Panc1 (cell line): Measurements from ENCODE around the gene TWSG1. TPM values are rescaled to one million over a fixed set of nuclear protein-coding genes. Genes with fewer than 3 reads are reported as not detected.

ENCODE experiments used
- ATAC-seq: fragments of 200-7000 bp; cut with Tn5 transposase; 2 replicates; pipeline ENCODE4 v1.9.1; 2020; ENCODE audit warnings: mild to moderate bottlenecking, moderate library complexity
- BruUV-seq: library from RNA; stranded (reverse); fragments of 400-500 nt; replicated peaks from 2 replicates; lab custom pipeline; 2021; lab: Mats Ljungman, UMichigan
- CTCF ChIA-PET: fragments of 300-600 bp; sonication (Branson Sonifier 250); formaldehyde crosslinking; loops from one replicate; lab custom pipeline; 2022; ENCODE audit warnings: antibody characterized with exemption; lab: Charles Lee
- POLR2A ChIA-PET: fragments of 300-600 bp; sonication (Branson Sonifier 250); formaldehyde crosslinking; loops from one replicate; lab custom pipeline; 2022; ENCODE audit warnings: antibody characterized with exemption; lab: Charles Lee
- DNase-seq: peaks from one replicate; pipeline ENCODE4 v3.0.0-alpha.2; 2010; ENCODE audit warnings: low read depth, low spot score
- H3K27ac ChIP-seq: 2 replicates; pipeline ENCODE4 v1.5.1; 2011; ENCODE audit warnings: mild to moderate bottlenecking, low read length, inconsistent platforms
- H3K27me3 ChIP-seq: fragments of 200-500 bp; sonication (Bioruptor generic); 2 replicates; pipeline ENCODE4 v1.6.0; 2014; ENCODE audit warnings: low read length, inconsistent platforms; ENCODE audit not compliant: control insufficient read depth, insufficient read depth
- H3K36me3 ChIP-seq: fragments of 200-500 bp; sonication (Bioruptor generic); 2 replicates; pipeline ENCODE4 v1.5.1; 2014; ENCODE audit warnings: inconsistent platforms, mild to moderate bottlenecking, low read length, moderate library complexity; ENCODE audit not compliant: control insufficient read depth, insufficient read depth
- H3K4me1 ChIP-seq: 2 replicates; pipeline ENCODE4 v1.5.1; 2011; ENCODE audit warnings: inconsistent platforms, mild to moderate bottlenecking, low read length, moderate library complexity; ENCODE audit not compliant: control insufficient read depth, insufficient read depth
- H3K4me3 ChIP-seq, 2 experiments: 2 replicates each; pipeline ENCODE4 v1.5.1; 2011 to 2012; ENCODE audit warnings: low read depth in 2 of 2, low read length in 2 of 2, mild to moderate bottlenecking in 2 of 2, inconsistent platforms in 1 of 2, moderate library complexity in 1 of 2
- H3K9me3 ChIP-seq: fragments of 200-500 bp; sonication (Bioruptor generic); 2 replicates; pipeline ENCODE4 v1.5.1; 2014; ENCODE audit warnings: low read depth, mild to moderate bottlenecking, inconsistent platforms, low read length, moderate library complexity; ENCODE audit not compliant: control insufficient read depth, insufficient read depth
- POLR2AphosphoS5 ChIP-seq: IDR thresholded peaks from 2 replicates; pipeline ENCODE4 v1.6.1; 2012; ENCODE audit warnings: mild to moderate bottlenecking, low read depth, low read length, moderate library complexity
- REST ChIP-seq, 2 experiments: IDR thresholded peaks; 2 replicates each; pipeline ENCODE4 v1.6.1; 2011 to 2012; ENCODE audit warnings: low read depth in 2 of 2, control low read depth in 1 of 2, low read length in 1 of 2, mild to moderate bottlenecking in 1 of 2, moderate library complexity in 1 of 2; ENCODE audit not compliant: insufficient read depth in 1 of 2
- SIN3A ChIP-seq: IDR thresholded peaks from 2 replicates; pipeline ENCODE4 v1.6.1; 2012; ENCODE audit warnings: low read depth, mild to moderate bottlenecking, low read length, moderate library complexity, borderline replicate concordance; ENCODE audit not compliant: insufficient read depth
- TCF7L2 ChIP-seq: IDR thresholded peaks from 2 replicates; pipeline ENCODE4 v1.6.1; 2011; ENCODE audit warnings: mild to moderate bottlenecking, low read depth, low read length, inconsistent platforms
- in situ Hi-C: cut with HindIII; loops from 2 replicates; pipeline ENCODE4 v1.10.0; 2016; ENCODE audit warnings: low sequenced_read_pairs, low pct_unique_long_range_greater_than_20kb
- intact Hi-C: fragments of 100-400 bp; cut with micrococcal nuclease; formaldehyde crosslinking; loops from one replicate; pipeline ENCODE4 v1.10.0; 2022; ENCODE audit not compliant: unreplicated experiment
- total RNA-seq: library from RNA; stranded (reverse); gene quantifications from one replicate; pipeline ENCODE4 v1.2.1, GENCODE V29; 2021; ENCODE audit not compliant: unreplicated experiment
- TF ChIP-seq, protein P1 (sequence below): fragments of 450-650 bp; IDR thresholded peaks from 2 replicates; pipeline ENCODE4 v1.5.1; 2017; ENCODE audit warnings: mild to moderate bottlenecking

The TWSG1 gene
- total RNA-seq, 1 experiment from 2014 or later, result 54.1 TPM

DNA sequence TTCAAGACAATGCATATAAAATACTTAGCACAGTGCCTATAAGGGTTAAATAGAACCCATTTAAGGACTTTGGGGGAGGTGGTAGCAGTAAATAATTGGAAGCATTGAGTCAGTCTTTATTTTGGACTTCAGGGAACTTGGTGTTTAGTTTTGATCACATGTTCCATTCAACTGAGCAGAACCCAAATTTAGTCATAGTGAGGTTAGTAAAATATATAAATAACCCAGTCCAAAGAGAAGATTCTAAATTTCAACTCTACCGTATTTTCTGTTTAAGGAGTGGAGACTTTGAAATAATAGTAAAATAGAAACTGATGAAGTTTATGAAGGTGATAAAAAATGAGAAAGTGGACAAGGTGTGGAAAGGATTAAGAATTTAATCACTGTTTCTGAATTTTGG is 19.7 kb downstream of the TWSG1 start:
- ATAC-seq (no peak), DNase-seq (no peak)
- no peaks in the 10 kb centered on the region for H3K9me3 ChIP-seq
- H3K4me1 ChIP-seq, result peaks cover under 1% of the 10 kb centered on the region; the same call in 1 of the 2 replicates
- CTCF ChIA-PET, result no interaction called here
- intact Hi-C loops, result no loop called here
- POLR2A ChIA-PET, result no interaction called here
- in situ Hi-C loops, result no loop called here
- no TSS peak for BruUV-seq
- H3K36me3 ChIP-seq, result no peaks in the 10 kb centered on the region
- H3K27me3 ChIP-seq, result no peaks in the 10 kb centered on the region
- H3K27ac ChIP-seq, result no peak overlapping the region
- no peak overlapping the region for H3K4me3 ChIP-seq
- TF ChIP-seq SIN3A (no peak), POLR2AphosphoS5 (no peak), TCF7L2 (no peak), REST (IDR thresholded peaks at IDR 0.05; ENCODE audit: insufficient read depth in 1 of 2, low read depth in 2 of 2, low read length in 1 of 2) (no peak)
- TF ChIP-seq, protein P1, sequence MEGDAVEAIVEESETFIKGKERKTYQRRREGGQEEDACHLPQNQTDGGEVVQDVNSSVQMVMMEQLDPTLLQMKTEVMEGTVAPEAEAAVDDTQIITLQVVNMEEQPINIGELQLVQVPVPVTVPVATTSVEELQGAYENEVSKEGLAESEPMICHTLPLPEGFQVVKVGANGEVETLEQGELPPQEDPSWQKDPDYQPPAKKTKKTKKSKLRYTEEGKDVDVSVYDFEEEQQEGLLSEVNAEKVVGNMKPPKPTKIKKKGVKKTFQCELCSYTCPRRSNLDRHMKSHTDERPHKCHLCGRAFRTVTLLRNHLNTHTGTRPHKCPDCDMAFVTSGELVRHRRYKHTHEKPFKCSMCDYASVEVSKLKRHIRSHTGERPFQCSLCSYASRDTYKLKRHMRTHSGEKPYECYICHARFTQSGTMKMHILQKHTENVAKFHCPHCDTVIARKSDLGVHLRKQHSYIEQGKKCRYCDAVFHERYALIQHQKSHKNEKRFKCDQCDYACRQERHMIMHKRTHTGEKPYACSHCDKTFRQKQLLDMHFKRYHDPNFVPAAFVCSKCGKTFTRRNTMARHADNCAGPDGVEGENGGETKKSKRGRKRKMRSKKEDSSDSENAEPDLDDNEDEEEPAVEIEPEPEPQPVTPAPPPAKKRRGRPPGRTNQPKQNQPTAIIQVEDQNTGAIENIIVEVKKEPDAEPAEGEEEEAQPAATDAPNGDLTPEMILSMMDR, result no peak

DNA sequence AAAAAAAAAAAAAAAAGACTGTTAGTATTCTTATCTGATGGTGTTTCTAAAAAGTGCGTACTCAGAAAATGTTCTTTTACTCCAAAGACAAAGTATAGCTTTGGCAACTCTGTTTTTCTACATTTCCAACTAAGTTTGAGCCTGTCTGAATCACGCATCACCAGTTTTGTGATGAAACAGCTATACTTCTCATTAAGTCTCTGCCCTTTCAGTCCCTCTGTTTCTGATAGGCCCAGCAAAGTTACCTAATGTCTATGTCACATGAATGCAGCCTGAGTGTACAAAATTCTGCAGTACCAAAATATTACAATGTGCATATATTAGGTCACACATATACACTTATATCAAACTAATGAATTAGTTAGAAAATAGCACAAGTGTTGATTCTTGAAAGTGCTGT is 22.4 kb downstream of the TWSG1 start:
- CTCF ChIA-PET, result no interaction called here
- POLR2A ChIA-PET, result interaction anchor here (0.6 kb wide), 1 partner anchor 523 kb away, joined by 5 read pairs; no protein-coding TSS in a partner anchor
- intact Hi-C loops, result no loop called here
- Histone ChIP-seq H3K36me3 (no peaks in the 10 kb centered on the region), H3K4me3 (no peak overlapping the region), H3K27me3 (no peaks in the 10 kb centered on the region), H3K4me1 (no peaks in the 10 kb centered on the region), H3K27ac (no peak overlapping the region), H3K9me3 (no peaks in the 10 kb centered on the region)
- no TSS peak for BruUV-seq
- DNase-seq (no peak), ATAC-seq (no peak)
- in situ Hi-C loops, result no loop called here
- TF ChIP-seq REST (IDR thresholded peaks at IDR 0.05; ENCODE audit: insufficient read depth in 1 of 2, low read depth in 2 of 2, low read length in 1 of 2), result no peak
- TF ChIP-seq TCF7L2, result no peak
- no peak for TF ChIP-seq SIN3A
- TF ChIP-seq, protein P1, result no peak
- TF ChIP-seq POLR2AphosphoS5, result no peak
